GM23338 (cell line): Measurements from ENCODE around the gene FUT8. TPM values are rescaled to one million over a fixed set of nuclear protein-coding genes. Genes with fewer than 3 reads are reported as not detected.

Experiments
- ATAC-seq: fragments of 200-7000 bp; cut with Tn5 transposase; 3 replicates; pipeline ENCODE4 v1.9.1; 2020
- DNase-seq: peaks from one replicate; pipeline ENCODE4 v3.0.0-alpha.2; 2015; ENCODE audit warnings: low spot score
- H2AFZ ChIP-seq: fragments of 200-600 bp; sonication (generic); 2 replicates; pipeline ENCODE4 v1.8.0; 2016; ENCODE audit warnings: antibody characterized with exemption, mild to moderate bottlenecking, moderate library complexity
- H3F3A ChIP-seq: fragments of 200-600 bp; sonication (generic); replicated peaks from 2 replicates; pipeline ENCODE4 v1.8.0; 2017; ENCODE audit warnings: antibody characterized with exemption, mixed run types, low read depth
- H3K27ac ChIP-seq: fragments of 200-600 bp; sonication (generic); 2 replicates; pipeline ENCODE4 v1.6.1; 2016; ENCODE audit warnings: low read depth
- H3K27me3 ChIP-seq: fragments of 200-600 bp; sonication (generic); 2 replicates; pipeline ENCODE4 v1.8.0; 2016; ENCODE audit warnings: mild to moderate bottlenecking, mixed run types, moderate library complexity; ENCODE audit not compliant: insufficient read depth
- H3K36me3 ChIP-seq: fragments of 200-600 bp; sonication (generic); 2 replicates; pipeline ENCODE4 v1.8.0; 2016; ENCODE audit warnings: mild to moderate bottlenecking; ENCODE audit not compliant: insufficient read depth
- H3K4me1 ChIP-seq: fragments of 200-600 bp; sonication (generic); 2 replicates; pipeline ENCODE4 v1.8.0; 2016; ENCODE audit warnings: mild to moderate bottlenecking, moderate library complexity; ENCODE audit not compliant: insufficient read depth
- H3K4me2 ChIP-seq: fragments of 200-600 bp; sonication (generic); 2 replicates; pipeline ENCODE4 v1.7.1; 2017; ENCODE audit warnings: mixed run types
- H3K4me3 ChIP-seq: fragments of 200-600 bp; sonication (generic); 2 replicates; pipeline ENCODE4 v1.6.1; 2016; ENCODE audit warnings: mixed run types
- H3K79me2 ChIP-seq: fragments of 200-600 bp; sonication (generic); replicated peaks from 2 replicates; pipeline ENCODE4 v1.8.0; 2017; ENCODE audit warnings: mild to moderate bottlenecking; ENCODE audit not compliant: insufficient read depth
- H3K9me2 ChIP-seq: fragments of 200-600 bp; sonication (generic); 2 replicates; pipeline ENCODE4 v1.8.0; 2017; ENCODE audit not compliant: insufficient read depth
- H4K20me1 ChIP-seq: fragments of 200-600 bp; sonication (generic); replicated peaks from 2 replicates; pipeline ENCODE4 v1.8.0; 2017; ENCODE audit warnings: mild to moderate bottlenecking; ENCODE audit not compliant: insufficient read depth
- H3K27ac Mint-ChIP-seq: 2 replicates; pipeline ENCODE4 v1.8.0; 2020; ENCODE audit warnings: inconsistent platforms, mild to moderate bottlenecking, moderate library complexity, mixed read lengths
- H3K27me3 Mint-ChIP-seq: 3 replicates; pipeline ENCODE4 v1.8.0; 2022; ENCODE audit warnings: low read depth, mild to moderate bottlenecking, moderate library complexity, mixed read lengths, inconsistent platforms; ENCODE audit not compliant: insufficient read depth, poor library complexity
- H3K36me3 Mint-ChIP-seq: 3 replicates; pipeline ENCODE4 v1.8.0; 2021; ENCODE audit warnings: low read depth, mild to moderate bottlenecking, inconsistent platforms, moderate library complexity, mixed read lengths
- H3K4me1 Mint-ChIP-seq: 3 replicates; pipeline ENCODE4 v1.8.0; 2020; ENCODE audit warnings: mild to moderate bottlenecking, inconsistent platforms, mixed read lengths
- H3K4me3 Mint-ChIP-seq: 3 replicates; pipeline ENCODE4 v1.8.0; 2021; ENCODE audit warnings: moderate library complexity, mild to moderate bottlenecking, inconsistent platforms, mixed read lengths
- H3K9me3 Mint-ChIP-seq: 3 replicates; pipeline ENCODE4 v1.8.0; 2020; ENCODE audit warnings: moderate library complexity, mild to moderate bottlenecking, inconsistent platforms, mixed read lengths
- STAT1 ChIP-seq: IDR thresholded peaks from one replicate; pipeline ENCODE4 v1.6.1; 2016; ENCODE audit warnings: antibody characterized with exemption; ENCODE audit not compliant: unreplicated experiment
- ZNF114 ChIP-seq: fragments of 250-450 bp; sonication (Bioruptor Pico); IDR thresholded peaks from 2 replicates; pipeline ENCODE4 v1.5.0; 2020; ENCODE audit warnings: mild to moderate bottlenecking, moderate library complexity
- ZNF331 ChIP-seq: fragments of 250-450 bp; sonication (Bioruptor Pico); IDR thresholded peaks from 2 replicates; pipeline ENCODE4 v1.5.0; 2020; ENCODE audit warnings: low read depth, mild to moderate bottlenecking, moderate library complexity
- polyA plus RNA-seq: library from polyadenylated mRNA; unstranded; fragments of >200 nt; fragmentation: Nextera tagmentation; extraction: Ambion mirVana; gene quantifications from 2 replicates; pipeline ENCODE4 v1.2.1, GENCODE V29; 2016
- total RNA-seq: library from RNA; depleted of rRNA; stranded (reverse); fragments of >200 nt; shearing (Covaris generic); gene quantifications from 2 replicates; pipeline ENCODE4 v1.2.3, GENCODE V29; 2014
- TF ChIP-seq, protein P1 (sequence below): IDR thresholded peaks from one replicate; pipeline ENCODE4 v1.6.1; 2018; ENCODE audit warnings: antibody characterized with exemption; ENCODE audit not compliant: unreplicated experiment
- TF ChIP-seq, protein P2 (sequence below), 2 experiments: fragments of 200-600 bp in 1 of 2; sonication (generic) in 1 of 2; conservative IDR thresholded peaks; 2 replicates each; pipeline versions ENCODE4 v1.5.1 to v1.6.1; 2016 to 2017; ENCODE audit warnings: antibody characterized with exemption in 2 of 2, low read depth in 2 of 2, mild to moderate bottlenecking in 2 of 2, moderate library complexity in 1 of 2

The FUT8 gene
- total and polyA plus RNA-seq, 2 experiments from 2014 or later, result 8.2 to 23.2 TPM

DNA sequence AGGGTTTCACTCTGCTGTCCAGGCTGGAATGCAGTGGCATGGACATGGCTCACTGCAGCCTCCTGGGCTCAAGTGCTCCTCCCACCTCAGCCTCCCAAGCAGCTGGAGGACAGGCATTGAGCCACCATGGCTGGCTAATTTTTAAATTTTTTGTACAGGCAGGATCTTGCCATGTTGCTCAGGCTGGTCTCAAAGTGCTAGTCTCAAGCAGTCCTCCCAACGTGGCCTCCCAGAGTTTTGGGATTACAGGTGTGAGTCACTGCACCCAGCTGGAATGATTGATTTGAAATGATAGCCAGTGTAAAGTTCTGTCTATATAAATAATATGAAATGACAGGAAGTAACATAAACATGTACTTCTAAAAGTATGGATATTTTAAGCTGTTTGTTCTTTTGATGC lies 172.7 kb downstream of the FUT8 start (continued):
- TF ChIP-seq, protein P1, sequence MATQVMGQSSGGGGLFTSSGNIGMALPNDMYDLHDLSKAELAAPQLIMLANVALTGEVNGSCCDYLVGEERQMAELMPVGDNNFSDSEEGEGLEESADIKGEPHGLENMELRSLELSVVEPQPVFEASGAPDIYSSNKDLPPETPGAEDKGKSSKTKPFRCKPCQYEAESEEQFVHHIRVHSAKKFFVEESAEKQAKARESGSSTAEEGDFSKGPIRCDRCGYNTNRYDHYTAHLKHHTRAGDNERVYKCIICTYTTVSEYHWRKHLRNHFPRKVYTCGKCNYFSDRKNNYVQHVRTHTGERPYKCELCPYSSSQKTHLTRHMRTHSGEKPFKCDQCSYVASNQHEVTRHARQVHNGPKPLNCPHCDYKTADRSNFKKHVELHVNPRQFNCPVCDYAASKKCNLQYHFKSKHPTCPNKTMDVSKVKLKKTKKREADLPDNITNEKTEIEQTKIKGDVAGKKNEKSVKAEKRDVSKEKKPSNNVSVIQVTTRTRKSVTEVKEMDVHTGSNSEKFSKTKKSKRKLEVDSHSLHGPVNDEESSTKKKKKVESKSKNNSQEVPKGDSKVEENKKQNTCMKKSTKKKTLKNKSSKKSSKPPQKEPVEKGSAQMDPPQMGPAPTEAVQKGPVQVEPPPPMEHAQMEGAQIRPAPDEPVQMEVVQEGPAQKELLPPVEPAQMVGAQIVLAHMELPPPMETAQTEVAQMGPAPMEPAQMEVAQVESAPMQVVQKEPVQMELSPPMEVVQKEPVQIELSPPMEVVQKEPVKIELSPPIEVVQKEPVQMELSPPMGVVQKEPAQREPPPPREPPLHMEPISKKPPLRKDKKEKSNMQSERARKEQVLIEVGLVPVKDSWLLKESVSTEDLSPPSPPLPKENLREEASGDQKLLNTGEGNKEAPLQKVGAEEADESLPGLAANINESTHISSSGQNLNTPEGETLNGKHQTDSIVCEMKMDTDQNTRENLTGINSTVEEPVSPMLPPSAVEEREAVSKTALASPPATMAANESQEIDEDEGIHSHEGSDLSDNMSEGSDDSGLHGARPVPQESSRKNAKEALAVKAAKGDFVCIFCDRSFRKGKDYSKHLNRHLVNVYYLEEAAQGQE, result no peak
- no peak for TF ChIP-seq ZNF114 (CRISPR knock-in tag)
- no peak for TF ChIP-seq ZNF331 (CRISPR knock-in tag)
- TF ChIP-seq STAT1, result no peak

DNA sequence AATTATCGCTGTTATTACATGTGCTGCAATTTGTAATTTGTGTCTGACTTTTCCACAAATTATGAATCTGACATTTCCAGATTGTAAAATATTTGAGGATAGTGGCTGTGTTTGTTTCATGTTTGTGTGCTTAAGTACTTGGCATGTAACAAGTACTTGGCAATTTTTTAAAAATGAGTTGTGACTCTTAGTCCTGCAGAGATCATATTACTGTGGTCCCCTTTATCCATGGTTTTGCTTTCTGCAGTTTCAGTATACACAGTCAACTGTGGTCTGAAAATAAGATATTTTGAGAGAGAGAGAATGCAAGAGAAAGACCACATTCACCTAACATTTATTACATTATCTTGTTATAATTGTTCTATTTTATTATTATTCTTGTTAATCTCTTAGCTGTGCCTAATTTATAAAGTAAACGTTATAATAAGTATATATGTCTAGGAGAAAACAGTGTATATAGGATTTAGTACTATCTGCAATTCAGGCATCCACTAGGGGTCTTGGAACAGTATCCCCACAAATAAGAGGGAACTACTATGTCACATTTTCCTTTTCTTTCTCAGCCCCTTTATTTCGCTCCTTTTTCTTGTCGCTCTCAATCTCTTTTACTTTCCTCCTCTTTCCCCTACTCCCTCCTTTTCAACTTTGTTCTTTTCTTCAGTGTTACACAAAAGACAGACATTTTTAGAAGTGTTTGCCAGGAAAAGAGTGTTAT lies 176.1 kb downstream of the FUT8 start:
- Histone ChIP-seq H3K79me2 (no peaks in the 10 kb centered on the region), H3F3A (no peaks in the 10 kb centered on the region), H2AFZ (no peak overlapping the region), H4K20me1 (no peaks in the 10 kb centered on the region), H3K27me3 (no peaks in the 10 kb centered on the region), H3K4me3 (no peak overlapping the region), H3K36me3 (no peaks in the 10 kb centered on the region), H3K27ac (no peak overlapping the region), H3K4me2 (no peak overlapping the region), H3K4me1 (no peaks in the 10 kb centered on the region), H3K9me2 (no peaks in the 10 kb centered on the region)
- Mint-ChIP-seq H3K9me3 (no peaks in the 10 kb centered on the region; the same call in 2 of the 3 replicates), H3K27me3 (peaks cover under 1% of the 10 kb centered on the region), H3K27ac (0 out of 2 replicates have a peak overlapping the region, but pooled peaks have one; percentile 24), H3K36me3 (no peaks in the 10 kb centered on the region), H3K4me1 (0 out of 3 replicates have a peak, but pooled peaks cover 2% of the 10 kb centered on the region), H3K4me3 (no peak overlapping the region)
- no peak for DNase-seq
- ATAC-seq, result no peak
- TF ChIP-seq, protein P2, sequence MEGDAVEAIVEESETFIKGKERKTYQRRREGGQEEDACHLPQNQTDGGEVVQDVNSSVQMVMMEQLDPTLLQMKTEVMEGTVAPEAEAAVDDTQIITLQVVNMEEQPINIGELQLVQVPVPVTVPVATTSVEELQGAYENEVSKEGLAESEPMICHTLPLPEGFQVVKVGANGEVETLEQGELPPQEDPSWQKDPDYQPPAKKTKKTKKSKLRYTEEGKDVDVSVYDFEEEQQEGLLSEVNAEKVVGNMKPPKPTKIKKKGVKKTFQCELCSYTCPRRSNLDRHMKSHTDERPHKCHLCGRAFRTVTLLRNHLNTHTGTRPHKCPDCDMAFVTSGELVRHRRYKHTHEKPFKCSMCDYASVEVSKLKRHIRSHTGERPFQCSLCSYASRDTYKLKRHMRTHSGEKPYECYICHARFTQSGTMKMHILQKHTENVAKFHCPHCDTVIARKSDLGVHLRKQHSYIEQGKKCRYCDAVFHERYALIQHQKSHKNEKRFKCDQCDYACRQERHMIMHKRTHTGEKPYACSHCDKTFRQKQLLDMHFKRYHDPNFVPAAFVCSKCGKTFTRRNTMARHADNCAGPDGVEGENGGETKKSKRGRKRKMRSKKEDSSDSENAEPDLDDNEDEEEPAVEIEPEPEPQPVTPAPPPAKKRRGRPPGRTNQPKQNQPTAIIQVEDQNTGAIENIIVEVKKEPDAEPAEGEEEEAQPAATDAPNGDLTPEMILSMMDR (conservative IDR thresholded peaks at IDR 0.05; ENCODE audit: low read depth in 2 of 2), result 0 out of 4 replicates have a peak, but pooled peaks of 1 of the 2 experiments have one; percentile 12
- TF ChIP-seq ZNF331 (CRISPR knock-in tag), result no peak
